Activated CD8-positive, alpha-beta memory T cell treated with anti-CD3 and anti-CD28 coated beads, Interleukin-2, amount 50 U/mL, for 48 hours (primary cell): ENCODE data around the gene DSE.
A peak's percentile ranks its signal among the peaks of the same experiment; 100 is the strongest.

ENCODE experiments used
- DNase-seq: peaks from one replicate; pipeline ENCODE4 v3.0.0-alpha.2; 2020

The DSE gene

DNA sequence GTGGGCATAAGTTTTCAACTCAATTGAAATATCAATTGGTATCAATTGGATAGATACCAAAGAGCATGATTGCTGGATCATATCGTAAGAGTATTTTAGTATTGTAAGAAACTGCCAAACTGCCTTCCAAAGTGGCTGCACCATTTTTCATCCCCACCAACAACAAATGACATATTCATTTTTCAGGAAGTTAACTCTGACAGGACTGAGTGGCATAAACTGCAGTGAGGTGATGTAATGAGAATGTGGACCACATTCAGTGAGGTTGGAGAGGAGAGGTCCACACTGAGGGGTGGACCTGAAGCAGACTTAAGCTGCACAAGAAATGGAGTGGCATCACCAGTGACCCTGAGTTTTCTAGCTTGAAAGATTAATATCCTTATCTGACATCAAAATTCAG is 78.8 kb downstream of the DSE start:
- DNase-seq = no peak

DNA sequence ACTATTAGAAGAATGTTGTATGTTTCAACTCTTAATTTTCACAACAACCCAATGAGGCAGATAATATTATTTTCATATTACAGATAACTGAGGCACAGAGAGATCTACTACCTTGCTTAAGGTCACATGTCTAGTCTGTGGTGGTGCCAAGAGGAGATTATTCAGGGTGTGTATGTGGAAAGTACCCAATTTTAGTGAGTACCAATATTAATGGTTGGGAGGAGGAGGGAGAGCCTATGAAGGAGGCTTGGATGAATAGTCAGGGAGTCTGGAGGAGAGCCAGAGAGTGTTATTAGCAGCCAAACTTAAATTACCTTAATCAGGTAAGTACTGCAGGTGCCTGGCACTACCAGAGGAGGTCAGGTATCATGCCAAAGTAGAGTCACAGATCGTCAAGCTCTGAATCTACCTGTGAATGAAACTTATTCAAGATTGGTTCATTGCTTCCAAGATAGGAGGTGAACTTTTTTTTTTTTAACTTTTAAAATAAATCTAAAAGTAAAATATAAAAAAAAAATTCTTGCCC is 79.5 kb downstream of the DSE start:
- DNase-seq = no peak

DNA sequence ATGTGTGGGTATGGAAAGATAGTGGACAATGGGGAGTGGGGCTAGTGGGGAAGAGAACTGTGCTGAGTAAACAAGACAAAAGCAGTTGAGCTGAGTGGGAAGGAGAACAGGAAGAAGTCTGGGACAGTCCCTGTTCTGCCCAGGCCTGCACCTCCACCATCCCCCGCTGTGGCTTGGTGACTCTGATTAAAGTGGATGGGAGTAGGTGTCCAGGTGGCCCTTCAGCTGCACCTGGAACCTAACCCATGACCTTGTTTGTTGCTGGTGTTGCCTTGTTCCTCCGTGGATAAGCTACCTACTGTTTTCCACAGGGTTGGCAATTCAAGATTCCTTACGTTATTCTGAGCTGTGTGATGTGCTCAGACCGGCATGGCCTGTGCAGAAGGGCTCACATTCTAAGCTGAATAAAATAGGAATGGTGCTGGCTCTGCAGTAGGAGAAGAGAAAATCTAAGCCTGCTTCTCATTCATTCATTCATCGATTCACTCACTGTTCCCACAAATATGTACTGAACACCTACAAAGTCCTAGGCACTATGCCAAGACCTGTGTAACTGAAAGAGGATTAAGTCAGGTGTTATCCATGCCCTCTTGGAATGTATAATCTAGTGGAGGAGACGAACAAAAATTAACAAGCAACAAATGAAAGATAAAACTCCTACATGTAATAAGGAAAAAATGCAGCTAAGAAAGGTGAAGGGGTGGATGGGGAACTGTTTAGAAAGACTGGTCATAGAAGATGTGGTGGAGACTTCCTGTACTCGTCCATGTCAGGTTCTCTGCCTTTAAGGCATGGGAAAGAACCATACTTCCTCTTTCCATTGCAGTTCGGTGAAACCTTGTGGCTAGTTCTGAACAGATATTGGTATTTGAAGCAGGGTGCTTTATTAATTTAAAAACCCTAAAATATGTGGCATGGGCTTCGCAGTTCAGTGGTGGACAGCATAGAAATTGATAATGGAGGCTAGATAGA is 80.3 kb downstream of the DSE start:
- DNase-seq = no peak

DNA sequence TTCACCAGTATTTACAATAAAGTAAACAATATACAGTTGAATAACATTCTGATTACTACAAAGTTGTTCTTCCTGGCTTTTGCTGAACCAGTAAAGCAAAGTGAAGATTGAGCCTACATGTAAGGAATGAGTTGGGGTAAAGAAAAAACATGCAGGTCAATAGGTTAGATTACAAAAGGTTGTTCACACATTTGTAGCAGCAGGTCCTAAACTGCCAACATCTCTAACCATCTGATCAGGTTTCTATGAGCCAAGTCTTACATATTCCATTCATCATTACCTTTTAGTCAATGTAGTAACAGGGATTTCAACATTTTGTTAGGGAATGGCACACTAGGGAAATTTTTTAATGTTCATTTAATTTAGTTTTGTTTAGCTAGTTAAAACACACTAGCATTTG is 81.2 kb downstream of the DSE start:
- DNase-seq = no peak

DNA sequence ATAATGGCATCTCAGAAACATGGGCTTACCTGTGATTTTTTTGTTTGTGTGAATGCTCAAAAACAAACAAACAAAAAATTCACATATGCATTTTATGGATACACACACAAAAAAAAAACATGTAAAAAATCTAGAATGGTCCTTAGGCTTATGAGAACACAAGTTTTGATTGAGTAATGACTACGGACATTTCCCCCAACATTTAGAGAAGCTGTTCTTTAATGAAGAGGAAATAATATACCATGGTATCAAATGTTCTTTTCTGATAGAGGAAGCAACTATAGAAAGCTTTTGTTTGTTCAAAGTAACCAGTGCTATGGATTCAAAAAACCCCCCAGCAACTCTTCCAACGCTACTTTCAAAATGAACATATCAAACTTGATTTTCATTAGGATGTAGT is 81.8 kb downstream of the DSE start:
- no peak for DNase-seq

DNA sequence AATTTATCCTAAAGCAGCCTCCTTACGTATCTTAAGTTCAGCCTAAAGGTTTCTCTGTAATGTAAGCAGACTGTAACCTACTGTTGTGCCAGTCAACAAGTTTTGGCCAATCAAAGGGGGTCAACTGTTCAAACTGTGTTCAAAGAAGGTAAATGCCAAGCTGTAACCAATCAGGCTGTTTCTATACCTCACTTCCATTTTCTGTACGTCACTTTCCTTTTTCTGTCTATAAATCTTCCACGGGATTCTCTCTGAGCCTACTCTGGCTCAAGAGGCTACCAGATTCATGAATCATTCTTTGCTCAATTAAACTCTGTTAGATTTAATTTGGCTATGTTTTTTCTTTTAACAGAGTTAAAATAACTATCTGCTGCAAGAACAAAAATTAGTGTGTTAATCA is 85.4 kb downstream of the DSE start:
- DNase-seq = no peak

DNA sequence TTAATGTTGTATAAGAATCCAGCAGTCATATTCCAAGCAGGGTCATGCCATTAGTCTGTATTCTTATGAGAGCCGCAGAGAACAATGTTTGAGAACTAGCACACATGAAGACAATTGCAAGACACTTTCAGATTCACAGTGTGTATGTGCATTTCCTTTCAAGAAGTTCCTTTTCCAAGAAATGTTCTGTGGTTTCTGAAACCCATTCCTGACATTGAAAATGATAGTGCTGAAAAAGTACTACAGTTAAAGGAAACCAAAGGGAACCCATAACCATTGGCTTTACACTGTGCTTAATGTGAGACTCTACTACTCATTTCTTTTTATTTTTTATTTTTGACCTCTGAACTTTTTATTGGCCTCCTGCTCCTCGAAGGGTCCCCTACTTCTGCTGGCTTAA is 86.2 kb downstream of the DSE start:
- DNase-seq = no peak

DNA sequence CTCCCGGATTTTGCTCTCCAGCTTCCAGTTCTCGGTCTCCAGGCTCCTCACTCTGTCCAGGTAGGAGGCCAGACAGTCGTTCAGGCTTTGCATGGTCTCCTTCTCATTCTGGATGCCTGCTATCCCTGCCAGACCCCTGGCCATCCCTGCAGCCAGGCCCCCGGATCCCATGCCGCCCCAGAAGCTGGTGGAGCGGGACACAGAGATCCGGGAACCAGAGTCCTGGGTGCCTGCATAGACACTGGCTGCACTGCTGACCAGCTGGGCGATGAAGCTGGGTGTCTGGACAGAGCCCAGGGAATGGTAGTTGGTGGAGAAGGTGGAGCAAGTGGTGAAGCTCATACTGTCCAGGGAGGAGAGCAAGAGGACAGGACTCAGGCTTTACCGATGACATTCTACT is 87.5 kb downstream of the DSE start:
- DNase-seq = no peak

DNA sequence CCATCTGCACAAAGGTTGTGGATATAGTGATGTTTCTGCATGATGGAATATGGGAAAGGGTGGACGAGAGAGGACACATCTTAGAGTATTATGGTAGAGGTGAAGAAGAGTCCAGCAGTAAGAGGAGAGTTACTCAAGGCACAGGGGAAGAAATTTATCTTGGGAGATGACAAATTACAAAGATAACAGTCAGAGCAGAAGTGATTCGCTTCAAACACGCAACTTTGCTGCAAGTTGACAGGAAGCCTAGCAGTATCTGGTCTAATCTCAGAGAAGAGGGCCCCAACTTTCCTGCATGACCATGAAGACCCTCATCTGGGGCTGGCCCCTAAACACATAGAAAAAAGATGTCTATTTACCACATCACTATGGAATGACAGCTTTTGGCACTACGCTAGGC is 89.2 kb downstream of the DSE start:
- no peak for DNase-seq

DNA sequence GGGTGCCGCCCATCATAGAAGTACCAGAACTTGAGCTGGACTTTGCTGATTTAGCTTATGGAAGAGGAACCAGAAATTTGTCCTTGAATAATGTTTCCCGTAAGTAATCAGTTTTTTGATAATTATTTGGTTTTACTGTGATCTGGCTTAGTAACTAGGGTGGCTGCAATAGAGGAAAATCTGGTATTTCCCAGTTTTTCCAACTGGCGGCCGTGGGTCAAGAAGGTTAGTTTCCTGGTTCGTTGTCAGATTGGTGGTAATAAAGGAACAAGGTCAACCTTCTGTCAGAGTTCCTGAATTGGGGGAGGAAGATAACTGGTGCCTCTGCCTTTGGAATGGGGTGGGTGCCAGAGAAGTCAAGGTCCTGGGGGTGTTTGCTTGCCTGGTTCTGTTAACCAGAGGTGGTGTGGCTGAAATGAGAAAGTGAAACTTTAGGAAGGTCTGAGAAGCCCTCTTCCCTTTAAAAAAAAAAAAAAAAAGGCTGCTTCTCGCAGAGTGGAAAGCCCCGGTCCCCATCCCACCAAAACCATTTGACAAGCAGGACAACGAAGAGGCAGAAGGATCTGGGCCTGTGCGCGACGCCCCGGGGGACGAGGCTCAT is 90.7 kb downstream of the DSE start, which contains the start of gene CALHM6:
CALHM6 (plus strand) TSS at position 45 of the 601 bp plus-strand sequence; CDS start at position 600, 555 bp downstream.
- no peak for DNase-seq

DNA sequence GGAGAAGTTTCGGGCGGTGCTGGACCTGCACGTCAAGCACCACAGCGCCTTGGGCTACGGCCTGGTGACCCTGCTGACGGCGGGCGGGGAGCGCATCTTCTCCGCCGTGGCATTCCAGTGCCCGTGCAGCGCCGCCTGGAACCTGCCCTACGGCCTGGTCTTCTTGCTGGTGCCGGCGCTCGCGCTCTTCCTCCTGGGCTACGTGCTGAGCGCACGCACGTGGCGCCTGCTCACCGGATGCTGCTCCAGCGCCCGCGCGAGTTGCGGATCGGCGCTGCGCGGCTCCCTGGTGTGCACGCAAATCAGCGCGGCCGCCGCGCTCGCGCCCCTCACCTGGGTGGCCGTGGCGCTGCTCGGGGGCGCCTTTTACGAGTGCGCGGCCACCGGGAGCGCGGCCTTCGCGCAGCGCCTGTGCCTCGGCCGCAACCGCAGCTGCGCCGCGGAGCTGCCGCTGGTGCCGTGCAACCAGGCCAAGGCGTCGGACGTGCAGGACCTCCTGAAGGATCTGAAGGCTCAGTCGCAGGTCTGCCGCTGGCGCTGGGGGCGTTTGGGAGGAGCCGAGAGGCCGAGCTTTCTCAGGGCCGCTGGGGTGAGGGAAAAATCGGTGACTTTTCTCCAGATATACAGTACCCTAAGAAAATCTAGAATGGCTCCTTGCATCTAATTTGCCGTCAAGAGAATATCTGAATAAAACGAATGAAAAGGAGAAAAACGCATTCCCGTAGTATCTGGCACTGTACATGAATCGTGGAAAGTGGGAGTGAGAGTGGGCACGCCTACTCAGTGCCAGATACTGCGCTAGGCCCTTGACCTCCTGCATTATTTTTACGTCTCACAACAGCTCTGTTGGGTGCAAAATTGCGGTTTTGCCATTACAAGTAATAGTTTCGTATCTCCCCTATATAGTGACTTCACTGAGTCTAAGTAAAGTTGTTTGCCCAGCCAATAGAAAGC is 91.5 kb downstream of the DSE start:
- peak; percentile 71 for DNase-seq

DNA sequence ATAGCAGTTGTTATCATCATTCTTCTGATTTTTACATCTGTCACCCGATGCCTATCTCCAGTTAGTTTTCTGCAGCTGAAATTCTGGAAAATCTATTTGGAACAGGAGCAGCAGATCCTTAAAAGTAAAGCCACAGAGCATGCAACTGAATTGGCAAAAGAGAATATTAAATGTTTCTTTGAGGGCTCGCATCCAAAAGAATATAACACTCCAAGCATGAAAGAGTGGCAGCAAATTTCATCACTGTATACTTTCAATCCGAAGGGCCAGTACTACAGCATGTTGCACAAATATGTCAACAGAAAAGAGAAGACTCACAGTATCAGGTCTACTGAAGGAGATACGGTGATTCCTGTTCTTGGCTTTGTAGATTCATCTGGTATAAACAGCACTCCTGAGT is 92.6 kb downstream of the DSE start:
- no peak for DNase-seq

DNA sequence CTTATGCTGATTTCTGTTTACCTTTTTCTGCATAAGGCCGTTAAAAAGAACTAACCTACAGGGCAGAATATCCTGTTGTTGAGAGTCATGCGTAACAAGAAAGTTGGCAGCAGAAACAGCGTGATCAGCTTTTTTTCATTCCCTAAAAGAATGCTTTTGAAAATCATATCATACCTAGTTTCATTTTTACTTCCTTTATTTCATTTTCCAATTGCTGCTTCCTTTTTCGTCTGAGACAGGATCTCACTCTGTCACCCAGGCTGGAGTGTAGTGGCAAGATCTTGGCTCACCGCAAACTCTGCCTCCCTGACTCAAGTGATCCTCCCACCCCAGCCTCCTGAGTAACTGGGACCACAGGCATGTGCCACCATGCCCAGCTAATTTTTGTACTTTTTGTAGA is 94.5 kb downstream of the DSE start:
- DNase-seq = no peak

DNA sequence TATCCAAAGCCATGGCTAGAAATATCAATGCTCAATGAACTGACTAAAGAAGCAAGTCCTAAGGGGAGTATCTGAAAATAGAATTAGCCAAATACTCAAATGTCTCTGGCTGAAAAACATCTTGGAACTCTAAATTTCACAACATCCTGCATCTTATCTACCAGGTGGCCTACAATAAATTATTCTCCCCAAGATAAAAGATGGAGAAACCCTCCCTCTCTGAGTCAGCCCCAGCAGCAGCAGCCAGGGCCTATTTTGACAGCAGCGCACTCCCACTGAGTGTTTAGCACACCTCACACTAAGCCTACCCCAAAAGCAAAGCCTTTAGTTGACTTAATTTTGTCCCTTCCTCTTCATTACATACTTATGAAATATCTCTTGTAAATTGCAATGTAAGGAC is 96.3 kb downstream of the DSE start:
- DNase-seq = no peak

DNA sequence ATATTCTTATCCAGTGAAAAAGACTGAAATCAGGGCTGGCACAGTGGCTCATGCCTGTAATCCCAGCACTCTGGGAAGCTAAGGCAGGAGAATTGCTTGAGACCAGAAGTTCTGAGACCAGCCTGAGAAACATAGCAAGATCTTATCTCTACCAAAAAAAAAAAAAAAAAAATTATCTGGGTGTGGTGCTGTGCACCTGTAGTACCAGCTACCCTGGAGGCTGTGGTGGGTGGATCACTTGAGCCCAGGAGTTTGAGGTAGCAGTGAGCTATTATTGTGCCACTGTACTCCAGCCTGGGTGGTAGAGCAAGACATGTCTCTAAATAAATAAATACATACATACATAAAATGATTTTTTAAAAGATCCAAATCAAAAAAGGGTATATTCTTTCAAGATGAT is 96.8 kb downstream of the DSE start:
- no peak for DNase-seq

DNA sequence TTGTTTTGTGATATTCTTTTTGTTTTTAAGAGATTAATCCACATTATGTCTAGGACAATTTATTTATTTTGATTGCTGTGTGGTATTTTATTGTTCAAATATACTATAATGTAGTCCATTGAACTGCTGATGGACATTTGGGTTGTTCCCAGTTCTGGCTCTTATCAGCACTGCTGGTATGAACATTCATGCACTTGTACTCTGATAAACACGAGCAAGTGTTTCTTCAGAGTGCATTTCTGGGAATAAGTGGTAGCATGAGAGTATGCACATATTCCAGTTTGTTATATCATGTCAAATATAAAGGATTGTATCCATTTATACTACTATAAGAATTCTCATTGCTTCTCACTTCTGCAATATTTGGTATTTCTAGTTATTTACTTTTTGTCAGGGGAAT is 97.5 kb downstream of the DSE start:
- no peak for DNase-seq

DNA sequence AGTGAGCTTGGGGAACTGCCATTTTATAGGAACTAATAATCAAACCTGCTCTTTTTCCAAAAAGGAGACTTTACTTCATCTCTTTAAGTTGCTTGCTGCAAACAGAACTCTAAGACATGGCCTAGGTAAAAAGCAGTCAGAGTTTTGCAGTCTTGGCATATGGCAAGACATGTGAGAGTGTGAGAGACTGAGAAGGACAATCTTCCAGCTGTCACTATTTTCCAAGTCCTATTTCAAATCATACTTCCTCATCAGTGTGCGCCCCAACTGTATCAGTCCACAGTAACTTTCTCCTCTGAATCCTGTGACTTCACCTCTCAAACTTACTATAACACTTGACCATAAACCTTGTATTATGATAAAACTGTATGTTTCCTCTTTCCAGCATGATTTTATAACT is 100.8 kb downstream of the DSE start:
- no peak for DNase-seq

DNA sequence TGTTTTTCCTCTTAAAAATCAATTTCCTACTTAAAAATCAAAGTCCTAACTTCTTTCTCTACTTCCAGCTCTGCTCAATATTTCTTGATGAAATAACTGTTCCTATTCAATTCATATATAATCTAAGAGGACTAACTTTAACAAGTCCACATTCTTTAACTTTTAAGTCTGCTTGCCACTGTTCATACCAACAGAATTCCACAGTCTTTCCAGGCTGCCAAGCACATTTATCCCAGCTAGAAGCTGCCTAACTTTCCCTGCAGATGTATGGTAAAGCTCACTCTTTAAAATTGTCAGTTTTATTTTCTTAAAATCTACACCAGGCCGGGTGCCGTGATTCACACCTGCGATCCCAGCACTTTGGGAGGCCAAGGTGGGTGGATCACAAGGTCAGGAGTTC is 102.0 kb downstream of the DSE start:
- no peak for DNase-seq

DNA sequence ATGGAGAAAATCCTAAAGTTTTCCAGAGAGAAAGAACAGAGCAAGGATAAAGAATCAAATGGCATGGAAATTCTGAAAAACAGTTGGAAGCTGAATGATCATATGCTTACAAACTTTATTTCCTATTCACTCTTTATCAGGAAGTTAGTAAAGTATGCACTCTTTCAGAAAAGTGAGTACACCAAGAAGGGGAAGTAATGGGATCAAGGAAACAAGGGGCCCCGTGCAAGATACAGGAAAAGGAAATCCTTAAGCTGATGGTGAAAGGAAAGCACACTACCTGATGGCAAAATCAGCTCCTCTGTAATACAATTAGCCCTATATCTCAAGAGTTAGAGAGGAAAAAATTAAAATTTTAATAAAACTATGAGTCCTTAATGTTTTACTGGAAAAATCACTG is 104.4 kb downstream of the DSE start:
- DNase-seq = no peak

DNA sequence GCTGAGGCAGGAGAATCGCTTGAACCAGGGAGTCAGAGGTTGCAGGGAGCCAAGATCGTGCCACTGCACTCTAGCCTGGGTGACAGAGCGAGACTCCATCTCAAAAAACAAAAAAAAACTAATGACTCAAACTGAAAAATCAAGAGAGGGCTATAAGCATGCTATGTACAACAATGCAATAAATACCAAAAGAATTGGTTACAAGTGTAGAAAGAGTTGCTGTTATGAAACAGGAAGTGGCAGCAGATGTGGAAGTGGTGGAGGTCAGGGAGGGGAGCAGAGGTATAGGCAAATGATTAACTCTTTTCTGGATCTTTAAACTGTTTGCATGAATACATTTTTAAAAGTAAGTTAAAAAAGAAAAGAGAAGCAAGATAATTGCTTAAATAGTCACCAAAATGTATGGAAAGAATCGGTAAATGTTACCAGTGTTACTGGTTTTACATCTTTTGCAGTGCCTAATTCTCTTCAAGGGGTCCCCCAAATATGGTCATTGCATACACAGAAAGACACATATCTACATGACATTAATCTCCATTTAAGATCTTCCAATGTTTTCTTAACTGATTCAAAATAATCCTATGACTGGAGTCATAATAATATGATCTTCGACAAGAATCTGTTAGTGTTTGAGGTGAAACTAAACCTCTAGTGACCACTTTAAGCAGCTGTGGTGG is 105.4 kb downstream of the DSE start:
- no peak for DNase-seq

DNA sequence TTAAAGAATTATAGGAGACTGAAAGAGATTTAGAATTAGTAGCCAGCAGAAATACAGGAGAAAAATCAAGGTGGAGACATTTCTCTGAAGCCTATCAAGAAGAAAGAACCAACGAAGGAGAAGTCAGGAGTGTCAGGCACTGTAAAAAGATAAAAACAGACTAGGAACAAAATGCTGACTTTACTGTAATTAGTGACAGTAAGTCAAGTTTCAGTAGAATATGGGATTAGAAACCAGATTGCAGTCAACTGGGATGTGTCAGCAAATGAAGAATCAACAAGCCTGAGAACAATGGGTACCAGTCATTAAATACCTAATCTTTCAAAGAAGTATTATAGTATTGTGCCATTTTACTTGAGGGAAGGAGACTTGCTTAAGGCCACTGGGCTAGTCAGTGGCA is 112.0 kb downstream of the DSE start:
- DNase-seq = no peak

DNA sequence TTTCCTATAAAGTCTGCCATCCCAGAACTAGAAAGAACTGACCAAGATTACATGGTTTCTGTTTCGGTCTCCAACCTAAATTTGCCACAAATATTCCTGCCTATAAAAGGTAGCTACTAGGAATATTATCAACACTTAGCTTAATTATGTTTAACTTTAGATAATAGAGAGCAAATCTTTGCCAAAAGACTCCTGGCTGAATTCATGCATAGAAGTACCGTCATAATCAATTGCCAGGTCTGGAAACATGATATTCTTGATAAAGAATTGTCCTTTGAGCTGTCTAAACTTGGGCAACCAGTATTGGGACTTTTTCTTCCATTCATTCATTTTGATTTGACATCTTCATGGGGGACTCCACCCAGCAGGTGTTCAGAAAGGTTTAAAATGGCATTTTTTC is 112.9 kb downstream of the DSE start:
- DNase-seq = no peak
